GM12891 (cell line): ENCODE measurements around the gene BNC2.

Experiments
- PAX5 ChIP-seq: IDR thresholded peaks from 2 replicates; pipeline ENCODE4 v1.6.1; 2011; ENCODE audit warnings: low read length, moderate library complexity, mild to moderate bottlenecking; ENCODE audit not compliant: insufficient read depth, severe bottlenecking
- POLR2A ChIP-seq: IDR thresholded peaks from 2 replicates; pipeline ENCODE4 v1.6.1; 2011; ENCODE audit warnings: low read depth, low read length, control low read depth
- POLR2AphosphoS5 ChIP-seq: IDR thresholded peaks from 2 replicates; pipeline ENCODE4 v1.6.1; 2011; ENCODE audit warnings: low read depth, low read length, control low read depth
- TAF1 ChIP-seq: IDR thresholded peaks from 2 replicates; pipeline ENCODE4 v1.6.1; 2011; ENCODE audit warnings: low read depth, low read length, control low read depth

DNA sequence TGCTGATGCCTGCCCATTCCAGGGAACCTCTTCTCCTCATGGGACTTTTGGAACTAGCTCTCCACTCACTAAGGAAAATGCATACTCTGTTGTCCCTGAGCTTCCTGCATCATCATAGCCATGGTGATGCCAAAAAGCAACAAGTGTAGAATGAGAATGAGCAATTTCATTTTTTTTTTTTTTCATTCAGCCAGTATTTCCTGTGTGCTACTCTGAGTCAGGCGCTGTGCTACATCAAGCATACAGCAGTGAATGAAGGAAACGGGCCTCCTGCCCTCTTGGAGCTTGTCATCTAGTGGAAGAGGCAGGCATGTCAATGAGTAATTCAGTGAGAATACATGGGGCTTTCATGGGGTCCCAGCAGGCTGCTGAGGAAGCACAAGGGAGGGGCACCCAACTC lies 483.1 kb downstream of the BNC2 start:
- TF ChIP-seq POLR2AphosphoS5 (no peak), POLR2A (no peak), TAF1 (no peak), PAX5 (no peak)
